ENCODE measurements around the gene ACAP3. TPM values are rescaled to one million over a fixed set of nuclear protein-coding genes. Genes with fewer than 3 reads are reported as not detected.

Gene ACAP3
- polyA plus RNA-seq, 1 donor = 67.7 TPM

- Histone ChIP-seq H3K9me3 (ENCODE audit: control insufficient read depth, low read depth, low read length) (peaks cover 11% of the 10 kb centered on the region), H3K36me3 (ENCODE audit: control insufficient read depth, insufficient read depth, low read length) (peaks cover 49% of the 10 kb centered on the region), H3K27ac (ENCODE audit: low read length) (no peak overlapping the region), H3K4me1 (ENCODE audit: control insufficient read depth, insufficient read depth, low read length) (no peaks in the 10 kb centered on the region), H3K27me3 (ENCODE audit: control insufficient read depth, insufficient read depth, low read length) (no peaks in the 10 kb centered on the region), H3K4me3 (ENCODE audit: low read length) (no peak overlapping the region)
- DNase-seq = no peak
- WGBS (ENCODE audit: insufficient coverage, low lambda C conversion rate) = no CpG with 5 or more reads among the region's 32 CpGs
Measured at GRCh38 chr1:1336931-1337792, 29.4 kb upstream of the ACAP3 start.

- H3K36me3 ChIP-seq (ENCODE audit: control insufficient read depth, insufficient read depth, low read length) = peaks cover 44% of the 10 kb centered on the region
Measured at GRCh38 chr1:1336446-1336845, 28.7 kb upstream of the ACAP3 start.

GRCh38 chr1:1335792-1336248, 28.1 kb upstream of the ACAP3 start:
- Histone ChIP-seq H3K27ac (ENCODE audit: low read length) (no peak overlapping the region), H3K4me1 (ENCODE audit: control insufficient read depth, insufficient read depth, low read length) (peaks cover 6% of the 10 kb centered on the region), H3K4me3 (ENCODE audit: low read length) (no peak overlapping the region), H3K36me3 (ENCODE audit: control insufficient read depth, insufficient read depth, low read length) (peaks cover 38% of the 10 kb centered on the region), H3K27me3 (ENCODE audit: control insufficient read depth, insufficient read depth, low read length) (no peaks in the 10 kb centered on the region), H3K9me3 (ENCODE audit: control insufficient read depth, low read depth, low read length) (peaks cover 13% of the 10 kb centered on the region)
- no CpG with 5 or more reads among the region's 21 CpGs for WGBS (ENCODE audit: insufficient coverage, low lambda C conversion rate)
- DNase-seq = no peak

More at GRCh38 chr1:1336446-1336845, 28.7 kb upstream of the ACAP3 start:
- Histone ChIP-seq H3K27me3 (ENCODE audit: control insufficient read depth, insufficient read depth, low read length) (no peaks in the 10 kb centered on the region), H3K4me3 (ENCODE audit: low read length) (no peak overlapping the region), H3K4me1 (ENCODE audit: control insufficient read depth, insufficient read depth, low read length) (no peaks in the 10 kb centered on the region), H3K9me3 (ENCODE audit: control insufficient read depth, low read depth, low read length) (peaks cover 11% of the 10 kb centered on the region), H3K27ac (ENCODE audit: low read length) (no peak overlapping the region)
- no CpG with 5 or more reads among the region's 26 CpGs for WGBS (ENCODE audit: insufficient coverage, low lambda C conversion rate)
- DNase-seq = no peak

- Histone ChIP-seq H3K9me3 (ENCODE audit: control insufficient read depth, low read depth, low read length) (peaks cover 18% of the 10 kb centered on the region), H3K27me3 (ENCODE audit: control insufficient read depth, insufficient read depth, low read length) (no peaks in the 10 kb centered on the region), H3K4me1 (ENCODE audit: control insufficient read depth, insufficient read depth, low read length) (peaks cover 11% of the 10 kb centered on the region), H3K36me3 (ENCODE audit: control insufficient read depth, insufficient read depth, low read length) (peaks cover 33% of the 10 kb centered on the region), H3K4me3 (ENCODE audit: low read length) (no peak overlapping the region), H3K27ac (ENCODE audit: low read length) (no peak overlapping the region)
- no CpG with 5 or more reads among the region's 16 CpGs for WGBS (ENCODE audit: insufficient coverage, low lambda C conversion rate)
- DNase-seq = no peak
Measured at GRCh38 chr1:1335283-1335682, 27.6 kb upstream of the ACAP3 start.

- Histone ChIP-seq H3K27me3 (ENCODE audit: control insufficient read depth, insufficient read depth, low read length) (no peaks in the 10 kb centered on the region), H3K4me3 (ENCODE audit: low read length) (no peak overlapping the region), H3K36me3 (ENCODE audit: control insufficient read depth, insufficient read depth, low read length) (peaks cover 28% of the 10 kb centered on the region), H3K27ac (ENCODE audit: low read length) (no peak overlapping the region), H3K4me1 (ENCODE audit: control insufficient read depth, insufficient read depth, low read length) (peaks cover 15% of the 10 kb centered on the region), H3K9me3 (ENCODE audit: control insufficient read depth, low read depth, low read length) (peaks cover 21% of the 10 kb centered on the region)
- no CpG with 5 or more reads among the region's 11 CpGs for WGBS (ENCODE audit: insufficient coverage, low lambda C conversion rate)
- no peak for DNase-seq
Measured at GRCh38 chr1:1334835-1335234, 27.1 kb upstream of the ACAP3 start.

- Histone ChIP-seq H3K36me3 (ENCODE audit: control insufficient read depth, insufficient read depth, low read length) (peaks cover 24% of the 10 kb centered on the region), H3K27ac (ENCODE audit: low read length) (no peak overlapping the region)
- no CpG with 5 or more reads among the region's 36 CpGs for WGBS (ENCODE audit: insufficient coverage, low lambda C conversion rate)
Measured at GRCh38 chr1:1333551-1334241, 26.0 kb upstream of the ACAP3 start.

GRCh38 chr1:1332774-1333480, 25.2 kb upstream of the ACAP3 start:
- WGBS (ENCODE audit: insufficient coverage, low lambda C conversion rate) = no CpG with 5 or more reads among the region's 48 CpGs
- H3K9me3 ChIP-seq (ENCODE audit: control insufficient read depth, low read depth, low read length) = peaks cover 16% of the 10 kb centered on the region
- no peak for DNase-seq
- H3K27me3 ChIP-seq (ENCODE audit: control insufficient read depth, insufficient read depth, low read length) = no peaks in the 10 kb centered on the region
- peaks cover 15% of the 10 kb centered on the region for H3K4me1 ChIP-seq (ENCODE audit: control insufficient read depth, insufficient read depth, low read length)
- peaks cover 24% of the 10 kb centered on the region for H3K36me3 ChIP-seq (ENCODE audit: control insufficient read depth, insufficient read depth, low read length)
- no peak overlapping the region for H3K27ac ChIP-seq (ENCODE audit: low read length)
- no peak overlapping the region for H3K4me3 ChIP-seq (ENCODE audit: low read length)

More at GRCh38 chr1:1333551-1334241, 26.0 kb upstream of the ACAP3 start:
- H3K27me3 ChIP-seq (ENCODE audit: control insufficient read depth, insufficient read depth, low read length) = no peaks in the 10 kb centered on the region
- no peak for DNase-seq
- peaks cover 15% of the 10 kb centered on the region for H3K4me1 ChIP-seq (ENCODE audit: control insufficient read depth, insufficient read depth, low read length)
- H3K4me3 ChIP-seq (ENCODE audit: low read length) = no peak overlapping the region
- peaks cover 21% of the 10 kb centered on the region for H3K9me3 ChIP-seq (ENCODE audit: control insufficient read depth, low read depth, low read length)

- H3K27ac ChIP-seq (ENCODE audit: low read length) = no peak overlapping the region
- peaks cover 16% of the 10 kb centered on the region for H3K9me3 ChIP-seq (ENCODE audit: control insufficient read depth, low read depth, low read length)
- H3K4me3 ChIP-seq (ENCODE audit: low read length) = no peak overlapping the region
- no peak for DNase-seq
- H3K27me3 ChIP-seq (ENCODE audit: control insufficient read depth, insufficient read depth, low read length) = no peaks in the 10 kb centered on the region
- peaks cover 25% of the 10 kb centered on the region for H3K36me3 ChIP-seq (ENCODE audit: control insufficient read depth, insufficient read depth, low read length)
- no CpG with 5 or more reads among the region's 57 CpGs for WGBS (ENCODE audit: insufficient coverage, low lambda C conversion rate)
- H3K4me1 ChIP-seq (ENCODE audit: control insufficient read depth, insufficient read depth, low read length) = peaks cover 15% of the 10 kb centered on the region
Measured at GRCh38 chr1:1332031-1332755, 24.5 kb upstream of the ACAP3 start.

- H3K9me3 ChIP-seq (ENCODE audit: control insufficient read depth, low read depth, low read length) = peaks cover 13% of the 10 kb centered on the region
- H3K4me1 ChIP-seq (ENCODE audit: control insufficient read depth, insufficient read depth, low read length) = peaks cover 18% of the 10 kb centered on the region
- no CpG with 5 or more reads among the region's 41 CpGs for WGBS (ENCODE audit: insufficient coverage, low lambda C conversion rate)
- H3K36me3 ChIP-seq (ENCODE audit: control insufficient read depth, insufficient read depth, low read length) = peaks cover 31% of the 10 kb centered on the region
- no peak within 1 kb of the TSS for H3K27ac ChIP-seq (ENCODE audit: low read length)
- no peak for DNase-seq
- H3K4me3 ChIP-seq (ENCODE audit: low read length) = no peak within 1 kb of the TSS
- H3K27me3 ChIP-seq (ENCODE audit: control insufficient read depth, insufficient read depth, low read length) = no peaks in the 10 kb centered on the region
Measured at GRCh38 chr1:1331068-1331965, 23.6 kb upstream of the ACAP3 start, which contains the start of gene TAS1R3. TSS of gene TAS1R3 (plus strand) at chr1:1331280. CDS start at chr1:1331346, 66 bp downstream.

Measured in large intestine (tissue), 3 donors.